ENCODE data around the gene OAF.

DNA sequence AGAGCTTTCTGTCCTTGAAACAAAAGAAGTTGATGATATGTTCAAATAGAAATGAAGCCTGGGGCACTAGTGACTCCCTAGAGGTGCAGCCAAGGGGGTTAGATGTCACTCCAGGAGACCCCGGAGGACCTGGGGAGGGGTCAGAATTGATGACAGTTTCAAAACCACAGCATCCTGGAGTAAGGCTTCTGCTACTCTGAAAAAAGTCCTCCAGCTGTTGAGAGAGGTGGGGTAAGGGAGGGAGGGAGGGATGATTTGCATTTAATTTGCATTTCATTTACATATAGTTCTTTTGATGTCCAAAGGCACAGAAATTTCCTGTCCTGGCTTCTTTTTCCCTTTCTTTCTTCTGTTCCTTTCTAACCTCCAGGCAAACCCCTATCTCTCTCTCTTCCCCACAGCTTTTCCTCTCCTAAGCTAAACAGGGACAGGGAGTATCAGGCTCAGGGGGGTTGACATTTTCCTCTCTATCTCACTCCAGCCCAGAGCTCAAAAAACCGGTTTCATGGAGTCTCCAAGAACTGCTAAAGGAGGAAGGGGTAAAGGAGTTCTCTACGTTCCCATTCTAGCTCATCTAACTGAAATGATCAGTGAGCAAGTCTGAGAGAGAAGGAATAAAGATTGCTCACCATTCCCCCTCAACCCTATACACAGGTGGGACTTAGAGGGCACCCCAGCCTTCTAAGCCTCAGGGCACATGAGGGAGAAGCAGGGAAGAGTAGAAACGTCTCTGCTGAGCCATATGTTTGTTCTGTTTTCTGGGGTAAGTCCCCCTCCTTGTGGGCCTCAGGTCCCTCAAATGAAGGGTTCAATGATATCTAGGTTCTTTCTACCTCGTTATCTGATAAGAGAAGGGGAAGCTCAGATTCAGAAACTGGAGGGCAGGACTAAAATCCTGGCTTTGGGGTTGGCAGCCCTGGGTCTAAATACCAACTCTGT is 25.6 kb downstream of the OAF start:
- TF ChIP-seq, protein P1, sequence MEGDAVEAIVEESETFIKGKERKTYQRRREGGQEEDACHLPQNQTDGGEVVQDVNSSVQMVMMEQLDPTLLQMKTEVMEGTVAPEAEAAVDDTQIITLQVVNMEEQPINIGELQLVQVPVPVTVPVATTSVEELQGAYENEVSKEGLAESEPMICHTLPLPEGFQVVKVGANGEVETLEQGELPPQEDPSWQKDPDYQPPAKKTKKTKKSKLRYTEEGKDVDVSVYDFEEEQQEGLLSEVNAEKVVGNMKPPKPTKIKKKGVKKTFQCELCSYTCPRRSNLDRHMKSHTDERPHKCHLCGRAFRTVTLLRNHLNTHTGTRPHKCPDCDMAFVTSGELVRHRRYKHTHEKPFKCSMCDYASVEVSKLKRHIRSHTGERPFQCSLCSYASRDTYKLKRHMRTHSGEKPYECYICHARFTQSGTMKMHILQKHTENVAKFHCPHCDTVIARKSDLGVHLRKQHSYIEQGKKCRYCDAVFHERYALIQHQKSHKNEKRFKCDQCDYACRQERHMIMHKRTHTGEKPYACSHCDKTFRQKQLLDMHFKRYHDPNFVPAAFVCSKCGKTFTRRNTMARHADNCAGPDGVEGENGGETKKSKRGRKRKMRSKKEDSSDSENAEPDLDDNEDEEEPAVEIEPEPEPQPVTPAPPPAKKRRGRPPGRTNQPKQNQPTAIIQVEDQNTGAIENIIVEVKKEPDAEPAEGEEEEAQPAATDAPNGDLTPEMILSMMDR (IDR thresholded peaks at IDR 0.05 in 2 of 3, conservative IDR thresholded peaks at IDR 0.05 in 1 of 3; ENCODE audit: borderline replicate concordance in 1 of 3, insufficient read depth in 1 of 3, low read depth in 2 of 3, low read length in 2 of 3), result no peak
- TF ChIP-seq EZH2phosphoT487 (IDR thresholded peaks at IDR 0.05; ENCODE audit: borderline replicate concordance), result no peak
- TF ChIP-seq POLR2AphosphoS5 (IDR thresholded peaks at IDR 0.05; ENCODE audit: low read depth, low read length), result peak; percentile 62
- no peak for TF ChIP-seq YY1 (IDR thresholded peaks at IDR 0.05; ENCODE audit: extremely low read depth, insufficient replicate concordance, low read depth, low read length)
- TF ChIP-seq SP1 (IDR thresholded peaks at IDR 0.05; ENCODE audit: low read depth), result no peak
- peak; percentile 99 for TF ChIP-seq POLR2A (IDR thresholded peaks at IDR 0.05; ENCODE audit: borderline replicate concordance, extremely low read depth, insufficient read depth, insufficient read length)
- no peak for TF ChIP-seq EGR1 (IDR thresholded peaks at IDR 0.05; ENCODE audit: low read depth)
- TF ChIP-seq RAD21 (IDR thresholded peaks at IDR 0.05; ENCODE audit: low read depth), result no peak
- no peak for TF ChIP-seq ZNF274 (IDR thresholded peaks at IDR 0.05; ENCODE audit: low read depth, low read length)
- TF ChIP-seq, protein P2, sequence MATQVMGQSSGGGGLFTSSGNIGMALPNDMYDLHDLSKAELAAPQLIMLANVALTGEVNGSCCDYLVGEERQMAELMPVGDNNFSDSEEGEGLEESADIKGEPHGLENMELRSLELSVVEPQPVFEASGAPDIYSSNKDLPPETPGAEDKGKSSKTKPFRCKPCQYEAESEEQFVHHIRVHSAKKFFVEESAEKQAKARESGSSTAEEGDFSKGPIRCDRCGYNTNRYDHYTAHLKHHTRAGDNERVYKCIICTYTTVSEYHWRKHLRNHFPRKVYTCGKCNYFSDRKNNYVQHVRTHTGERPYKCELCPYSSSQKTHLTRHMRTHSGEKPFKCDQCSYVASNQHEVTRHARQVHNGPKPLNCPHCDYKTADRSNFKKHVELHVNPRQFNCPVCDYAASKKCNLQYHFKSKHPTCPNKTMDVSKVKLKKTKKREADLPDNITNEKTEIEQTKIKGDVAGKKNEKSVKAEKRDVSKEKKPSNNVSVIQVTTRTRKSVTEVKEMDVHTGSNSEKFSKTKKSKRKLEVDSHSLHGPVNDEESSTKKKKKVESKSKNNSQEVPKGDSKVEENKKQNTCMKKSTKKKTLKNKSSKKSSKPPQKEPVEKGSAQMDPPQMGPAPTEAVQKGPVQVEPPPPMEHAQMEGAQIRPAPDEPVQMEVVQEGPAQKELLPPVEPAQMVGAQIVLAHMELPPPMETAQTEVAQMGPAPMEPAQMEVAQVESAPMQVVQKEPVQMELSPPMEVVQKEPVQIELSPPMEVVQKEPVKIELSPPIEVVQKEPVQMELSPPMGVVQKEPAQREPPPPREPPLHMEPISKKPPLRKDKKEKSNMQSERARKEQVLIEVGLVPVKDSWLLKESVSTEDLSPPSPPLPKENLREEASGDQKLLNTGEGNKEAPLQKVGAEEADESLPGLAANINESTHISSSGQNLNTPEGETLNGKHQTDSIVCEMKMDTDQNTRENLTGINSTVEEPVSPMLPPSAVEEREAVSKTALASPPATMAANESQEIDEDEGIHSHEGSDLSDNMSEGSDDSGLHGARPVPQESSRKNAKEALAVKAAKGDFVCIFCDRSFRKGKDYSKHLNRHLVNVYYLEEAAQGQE (IDR thresholded peaks at IDR 0.05; ENCODE audit: low read depth), result no peak
- no peak for TF ChIP-seq TCF7L2 (IDR thresholded peaks at IDR 0.05; ENCODE audit: borderline replicate concordance, extremely low read depth, insufficient read depth, insufficient read length)
- no peak for TF ChIP-seq CEBPB (IDR thresholded peaks at IDR 0.05; ENCODE audit: low read depth)

All from HCT116 (cell line).